Measurements from ENCODE around the gene BTBD16. TPM values are rescaled to one million over a fixed set of nuclear protein-coding genes. Genes with fewer than 3 reads are reported as not detected.

Gene BTBD16
- total and polyA plus RNA-seq, 8 donors, result 0.10 to 2.1 (median 0.35) TPM; not detected in 2

GRCh38 chr10:122249991-122250750 is 20.9 kb upstream of the BTBD16 start:
- no peak for TF ChIP-seq CTCF (IDR thresholded peaks at IDR 0.05)
- Histone ChIP-seq H3K4me3 (no peak overlapping the region), H3K4me1 (no peaks in the 10 kb centered on the region), H3K36me3 (peaks cover 0 to 81% of the 10 kb centered on the region in 2 donors), H3K9me3 (no peaks in the 10 kb centered on the region), H3K27ac (no peak overlapping the region), H3K27me3 (no peaks in the 10 kb centered on the region)
- intact Hi-C loops (cut with DNase I), result no loop called here
- DNase-seq, result peak in 1 of 4 donors; percentile 22
- no peak for ATAC-seq

- no peaks in the 10 kb centered on the region for H3K9me3 ChIP-seq
These were observed 19.4 kb upstream of the BTBD16 start for GRCh38 chr10:122251459-122252255.

GRCh38 chr10:122252805-122253204 is 18.3 kb upstream of the BTBD16 start:
- Histone ChIP-seq H3K36me3 (peaks cover 0 to 80% of the 10 kb centered on the region in 2 donors), H3K4me1 (no peaks in the 10 kb centered on the region), H3K27ac (no peak overlapping the region), H3K4me3 (no peak overlapping the region), H3K27me3 (no peaks in the 10 kb centered on the region), H3K9me3 (no peaks in the 10 kb centered on the region)
- ATAC-seq (no peak), DNase-seq (peak in 1 of 4 donors; percentile 17)
- intact Hi-C loops (cut with DNase I), result no loop called here
- TF ChIP-seq CTCF (IDR thresholded peaks at IDR 0.05), result no peak

More at GRCh38 chr10:122251459-122252255, 19.4 kb upstream of the BTBD16 start:
- Histone ChIP-seq H3K27me3 (no peaks in the 10 kb centered on the region), H3K27ac (no peak overlapping the region), H3K4me1 (no peaks in the 10 kb centered on the region), H3K4me3 (no peak overlapping the region), H3K36me3 (peaks cover 0 to 86% of the 10 kb centered on the region in 2 donors)
- ATAC-seq, result no peak
- TF ChIP-seq CTCF (IDR thresholded peaks at IDR 0.05), result no peak
- DNase-seq, result peak in 1 of 4 donors; percentile 10
- intact Hi-C loops (cut with DNase I), result no loop called here

GRCh38 chr10:122253605-122254004 is 17.5 kb upstream of the BTBD16 start:
- Histone ChIP-seq H3K36me3 (peaks cover 0 to 78% of the 10 kb centered on the region in 2 donors), H3K27ac (no peak overlapping the region), H3K4me1 (no peaks in the 10 kb centered on the region), H3K27me3 (no peaks in the 10 kb centered on the region), H3K9me3 (no peaks in the 10 kb centered on the region), H3K4me3 (no peak overlapping the region)
- DNase-seq (no peak), ATAC-seq (no peak)
- intact Hi-C loops (cut with DNase I), result no loop called here
- no peak for TF ChIP-seq CTCF (IDR thresholded peaks at IDR 0.05)

- DNase-seq (no peak), ATAC-seq (no peak)
- no peak overlapping the region for H3K27ac ChIP-seq
- H3K4me3 ChIP-seq, result no peak overlapping the region
- no peaks in the 10 kb centered on the region for H3K27me3 ChIP-seq
- no peaks in the 10 kb centered on the region for H3K9me3 ChIP-seq
- intact Hi-C loops (cut with DNase I), result no loop called here
- no peak for TF ChIP-seq CTCF (IDR thresholded peaks at IDR 0.05)
- peaks cover 0 to 66% of the 10 kb centered on the region in 2 donors for H3K36me3 ChIP-seq
- H3K4me1 ChIP-seq, result no peaks in the 10 kb centered on the region
These were observed 16.3 kb upstream of the BTBD16 start for GRCh38 chr10:122254831-122255230.

Data from left lung (tissue), 10 donors.